Pulmonary artery endothelial cell (primary cell): ENCODE results near the gene COX4I2. TPM values are rescaled to one million over a fixed set of nuclear protein-coding genes. Genes with fewer than 3 reads are reported as not detected.

ENCODE experiments used
- DNase-seq: peaks from one replicate; pipeline ENCODE4 v3.0.0-alpha.2; 2011; ENCODE audit warnings: low read depth, low spot score
- total RNA-seq: library from RNA; depleted of rRNA; stranded (reverse); fragments of >200 nt; gene quantifications from 2 replicates; pipeline ENCODE4 v1.2.3, GENCODE V29; 2014

The COX4I2 gene
- total RNA-seq, 1 donor from 2014 or later, result not detected

GRCh38 chr20:31675828-31676608, 38.3 kb downstream of the COX4I2 start:
- peak; percentile 30 for DNase-seq

GRCh38 chr20:31676609-31676989, 38.9 kb downstream of the COX4I2 start:
- DNase-seq, result no peak

- DNase-seq, result no peak
Measured at GRCh38 chr20:31677553-31678260, 40.0 kb downstream of the COX4I2 start.

GRCh38 chr20:31678389-31679356, 41.0 kb downstream of the COX4I2 start:
- no peak for DNase-seq

DNA sequence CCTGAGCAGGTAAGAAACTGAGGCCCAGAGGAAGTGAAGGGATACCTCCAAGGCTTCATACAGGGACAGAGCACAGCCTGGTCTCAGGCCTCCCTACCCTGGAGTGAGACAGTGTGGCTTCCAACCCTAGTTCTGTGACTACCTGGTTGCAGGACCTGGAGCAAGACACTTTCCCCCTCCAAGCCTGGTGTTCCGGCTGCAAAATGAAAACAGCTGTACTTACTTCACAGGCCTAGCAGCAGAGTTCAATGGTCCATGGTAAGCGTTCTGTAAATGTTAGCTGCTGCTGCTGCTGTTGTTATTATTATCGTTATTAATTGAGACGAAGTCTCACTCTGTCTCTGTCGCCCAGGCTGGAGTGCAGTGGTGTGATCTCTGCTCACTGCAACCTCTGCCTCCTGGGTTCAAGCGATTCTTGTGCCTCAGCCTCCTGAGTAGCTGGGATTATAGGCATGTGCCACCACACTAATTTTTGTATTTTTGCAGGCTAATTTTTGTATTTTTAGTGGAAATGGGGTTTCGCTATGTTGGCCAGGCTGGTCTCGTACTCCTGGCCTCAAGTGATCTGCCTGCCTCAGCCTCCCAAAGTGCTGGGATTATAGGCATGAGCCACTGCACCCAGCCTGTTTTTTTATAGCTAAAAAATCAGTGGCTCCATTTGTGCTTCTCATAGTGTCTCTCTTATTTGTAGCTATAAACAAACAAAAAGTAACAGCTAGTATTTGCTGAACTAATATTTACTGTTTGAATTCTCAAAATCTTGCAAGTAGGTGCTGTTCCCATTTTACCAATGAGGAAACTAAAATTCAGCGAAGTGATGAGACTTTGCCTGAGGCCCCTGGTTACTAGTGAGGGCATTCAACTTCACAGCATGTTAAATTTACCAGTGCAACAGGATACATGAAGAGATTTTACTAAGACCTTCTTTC, 41.9 kb downstream of the COX4I2 start:
- DNase-seq, result no peak

DNA sequence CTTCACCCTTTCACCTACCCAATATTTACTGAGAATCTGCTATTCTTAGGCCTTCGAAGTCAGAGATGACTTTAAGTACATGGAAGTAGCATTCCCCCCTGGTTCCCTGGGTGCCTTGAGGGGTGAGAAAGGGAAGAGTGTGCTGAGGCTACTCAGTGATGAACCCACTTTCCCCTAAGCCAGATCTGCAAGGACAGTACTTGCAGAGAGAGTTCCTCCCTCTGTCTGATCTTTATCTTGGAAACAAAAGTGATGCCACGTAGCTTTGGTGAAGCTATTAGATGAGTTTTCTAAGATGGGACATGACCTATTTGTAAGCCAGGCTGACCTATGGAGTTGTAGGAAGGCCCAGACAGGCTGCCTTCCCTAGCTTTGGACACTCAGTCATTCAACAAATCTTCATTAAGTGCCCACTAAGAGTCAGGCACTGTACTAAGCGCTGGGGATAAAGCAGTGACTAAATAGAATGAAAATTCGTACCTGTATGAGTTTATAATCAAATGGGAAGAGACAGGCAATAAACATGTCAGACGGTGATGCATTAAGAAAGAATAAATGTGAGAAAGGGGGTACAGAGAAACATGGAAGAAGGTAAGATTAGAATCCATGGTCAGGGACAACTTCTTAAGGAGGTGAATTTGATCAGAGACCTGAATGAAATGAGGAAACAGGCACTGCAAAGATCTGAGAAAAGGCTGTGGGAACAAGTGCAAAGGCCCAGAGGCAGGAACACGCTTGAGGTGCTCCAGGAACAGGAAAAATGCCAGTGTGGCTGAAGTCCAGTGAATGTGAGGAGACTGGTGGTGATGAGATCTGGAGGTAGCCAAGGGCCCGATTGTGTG, 42.8 kb downstream of the COX4I2 start:
- DNase-seq, result no peak

DNA sequence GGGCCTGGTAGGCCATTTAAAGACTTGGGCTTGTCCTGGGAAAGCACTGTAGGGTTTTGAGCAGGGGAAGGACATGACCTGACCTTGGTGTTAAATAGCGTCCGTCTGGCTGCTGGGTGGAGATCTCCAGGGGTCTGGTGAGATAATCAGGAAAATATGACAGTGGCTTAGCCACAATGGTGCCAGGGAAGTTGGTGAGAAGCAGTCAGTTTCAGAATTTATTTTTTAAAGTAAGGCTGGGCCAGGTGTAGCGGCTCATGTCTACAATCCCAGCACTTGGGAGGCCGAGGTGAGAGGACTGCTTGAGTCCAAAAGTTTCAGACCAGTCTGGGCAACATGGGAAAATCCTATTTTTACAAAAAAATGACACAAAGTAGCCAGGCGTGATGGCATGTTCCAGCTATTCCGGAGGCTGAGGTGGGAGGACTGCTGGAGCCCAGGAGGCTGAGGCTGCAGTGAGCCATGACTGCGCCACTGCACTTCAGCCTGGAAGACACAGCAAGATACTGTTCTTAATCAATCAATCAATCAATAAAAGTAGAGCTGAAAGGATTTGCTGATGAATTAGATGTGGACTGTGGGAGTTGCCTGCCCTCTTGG, 43.5 kb downstream of the COX4I2 start:
- no peak for DNase-seq

DNA sequence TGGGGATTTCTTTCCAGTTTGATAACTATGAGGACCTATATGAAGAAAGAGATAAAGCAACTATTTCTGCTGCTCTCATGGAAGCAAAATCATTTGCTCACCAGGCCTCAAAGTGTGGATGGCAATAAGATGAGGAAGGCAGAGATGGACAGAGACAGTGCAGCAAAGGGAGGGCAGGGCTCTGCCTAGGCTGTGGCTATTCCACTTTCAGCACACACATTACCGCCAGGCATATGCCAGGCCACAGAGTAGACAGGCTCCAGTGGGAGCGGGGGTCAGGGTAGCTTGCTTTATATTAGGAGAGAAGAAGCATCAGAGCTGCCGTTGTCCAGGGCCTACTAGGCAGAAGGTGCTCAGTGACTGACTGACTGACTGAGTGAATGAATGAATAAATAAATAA, 44.1 kb downstream of the COX4I2 start:
- DNase-seq, result no peak

GRCh38 chr20:31682352-31682751, 44.6 kb downstream of the COX4I2 start:
- DNase-seq, result no peak

DNA sequence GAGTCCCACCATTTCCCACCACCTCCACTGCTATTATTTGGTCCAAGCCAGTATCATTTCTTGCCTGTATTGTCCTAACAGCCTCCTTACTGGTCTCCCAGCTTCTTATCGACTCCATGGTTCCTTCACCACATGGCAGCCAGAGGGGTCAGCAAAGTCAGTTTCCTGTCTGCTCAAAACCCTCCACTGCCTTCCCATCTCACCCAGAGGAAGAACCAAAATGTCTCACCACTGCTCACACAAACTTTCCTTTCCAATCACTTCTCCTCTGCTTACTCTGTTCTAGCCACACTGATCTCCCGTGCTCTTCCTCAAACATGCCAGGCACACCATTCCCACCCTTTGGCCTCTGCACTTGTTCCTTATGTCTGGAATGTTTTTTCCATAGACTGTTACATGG, 45.2 kb downstream of the COX4I2 start:
- DNase-seq, result no peak

DNA sequence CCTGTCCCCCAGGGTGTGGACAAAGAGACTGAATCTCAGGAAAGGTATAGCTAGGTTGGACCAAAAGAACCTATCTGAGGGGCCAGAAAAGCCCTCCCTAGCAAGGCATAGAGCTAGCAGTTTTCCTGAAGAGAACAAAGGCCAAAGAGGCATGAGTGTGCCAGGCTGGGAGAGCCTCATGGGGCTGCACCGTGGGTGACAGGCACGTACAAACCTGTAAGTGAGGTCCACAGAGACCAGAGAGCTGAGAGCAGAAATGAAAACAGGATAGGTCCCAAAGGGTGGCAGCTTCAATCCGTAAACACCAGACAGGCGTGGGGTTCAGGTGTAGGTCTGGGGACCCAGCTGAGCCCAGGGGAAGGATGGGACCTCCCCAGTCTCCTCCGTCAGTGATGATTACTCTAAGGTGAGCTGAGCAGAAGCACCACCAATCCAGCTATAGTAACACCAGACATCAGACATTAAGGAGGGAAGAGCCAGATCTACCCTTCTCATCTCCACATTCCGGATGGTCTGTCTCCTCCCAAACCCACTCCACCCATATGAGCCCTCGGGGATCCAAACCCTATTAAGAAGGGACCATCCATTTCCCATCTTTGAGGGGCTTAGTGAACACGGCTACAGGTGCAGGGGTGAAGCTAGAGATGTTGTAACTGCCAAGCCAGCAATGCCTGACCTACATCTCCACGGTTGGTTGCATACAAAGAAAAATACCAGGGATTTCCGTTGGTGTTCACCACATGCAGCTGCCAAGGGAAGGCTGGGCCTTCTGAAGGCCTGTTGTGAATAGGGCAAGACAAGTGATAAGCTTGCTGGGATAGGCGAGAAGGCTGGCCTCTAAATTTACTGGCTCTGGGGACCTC, 46.7 kb downstream of the COX4I2 start:
- DNase-seq, result no peak

DNA sequence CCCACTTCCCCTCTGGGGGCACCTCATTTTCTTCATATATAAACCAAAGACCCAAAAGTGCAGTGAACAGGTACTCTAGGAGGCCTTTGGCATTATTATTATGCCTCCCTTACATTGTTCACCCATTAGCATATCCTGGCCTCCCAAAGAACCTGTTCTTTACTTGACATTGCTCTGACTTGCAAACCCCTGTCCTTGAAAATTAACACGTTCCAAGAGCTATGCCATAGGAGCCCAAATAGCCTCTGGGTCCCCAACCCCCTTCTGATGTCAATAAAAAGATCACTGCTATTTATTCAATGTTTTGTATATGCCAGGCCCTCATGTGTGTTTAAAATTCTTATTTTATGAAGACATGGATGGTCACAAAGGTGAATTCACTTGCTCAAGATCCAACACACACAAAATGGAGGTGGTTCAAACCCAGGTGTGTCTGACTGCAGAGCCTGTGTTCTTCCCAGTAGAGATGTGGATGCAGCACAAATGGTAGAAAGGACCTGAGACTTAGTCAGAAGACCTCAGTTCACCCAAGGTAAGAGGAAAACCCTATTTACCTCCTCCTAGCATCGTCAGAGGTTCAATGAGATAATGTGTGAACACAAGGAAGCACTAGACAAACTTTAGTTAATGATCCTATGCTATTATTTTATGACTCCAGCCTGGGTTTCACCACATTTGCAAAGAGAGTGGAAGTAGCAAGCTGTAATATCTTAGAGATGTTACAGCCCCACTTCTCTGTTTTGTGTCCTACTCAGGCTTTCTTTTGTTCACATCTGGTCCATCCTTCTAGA, 48.3 kb downstream of the COX4I2 start:
- DNase-seq, result no peak

- DNase-seq, result no peak
Measured at GRCh38 chr20:31687777-31688176, 50.1 kb downstream of the COX4I2 start.

DNA sequence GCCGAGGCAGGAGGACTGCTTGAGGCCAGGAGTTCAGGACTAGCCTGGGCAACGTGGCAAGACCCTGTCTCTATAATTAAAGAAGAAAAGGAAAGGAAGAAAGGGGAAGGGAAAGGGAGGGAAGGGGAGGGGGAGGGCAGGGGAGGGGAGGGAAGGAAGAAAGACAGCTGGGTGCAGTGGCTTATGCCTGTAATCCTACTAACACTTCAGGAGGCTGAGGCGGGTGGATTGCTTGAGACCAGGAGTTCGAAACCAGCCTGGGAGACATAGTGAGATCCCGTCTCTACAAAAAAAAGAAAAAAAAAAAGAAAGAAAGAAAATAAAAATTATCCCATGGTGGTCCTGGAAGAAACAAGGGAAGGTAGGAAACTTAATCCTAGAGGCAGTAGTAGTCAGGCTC, 51.4 kb downstream of the COX4I2 start:
- no peak for DNase-seq

DNA sequence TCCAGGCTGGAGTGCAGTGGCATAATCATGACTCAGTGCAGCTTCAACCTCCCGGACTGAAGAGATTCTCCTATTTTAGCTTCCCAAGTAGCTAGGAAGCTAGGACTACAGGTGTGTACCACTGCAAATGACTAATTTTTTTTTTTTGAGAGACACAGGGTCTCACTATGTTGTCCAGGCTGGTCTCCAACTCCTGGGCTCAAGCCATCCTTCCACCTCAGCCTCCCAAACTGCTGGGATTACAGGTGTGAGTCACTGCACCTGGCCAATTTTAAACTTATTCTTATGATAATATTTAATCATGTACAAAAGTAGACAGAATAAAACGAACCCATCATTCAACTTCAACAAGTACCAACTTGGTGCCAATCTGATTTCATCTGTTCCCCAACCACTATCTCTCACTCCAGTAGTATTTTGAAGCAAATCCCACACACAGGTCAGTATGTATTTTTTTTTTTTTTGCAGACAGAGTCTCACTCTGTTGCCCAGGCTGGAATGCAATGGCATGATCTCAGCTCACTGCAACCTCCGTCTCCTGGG, 52.5 kb downstream of the COX4I2 start:
- no peak for DNase-seq

- no peak for DNase-seq
Measured at GRCh38 chr20:31691646-31692275, 54.0 kb downstream of the COX4I2 start.

DNA sequence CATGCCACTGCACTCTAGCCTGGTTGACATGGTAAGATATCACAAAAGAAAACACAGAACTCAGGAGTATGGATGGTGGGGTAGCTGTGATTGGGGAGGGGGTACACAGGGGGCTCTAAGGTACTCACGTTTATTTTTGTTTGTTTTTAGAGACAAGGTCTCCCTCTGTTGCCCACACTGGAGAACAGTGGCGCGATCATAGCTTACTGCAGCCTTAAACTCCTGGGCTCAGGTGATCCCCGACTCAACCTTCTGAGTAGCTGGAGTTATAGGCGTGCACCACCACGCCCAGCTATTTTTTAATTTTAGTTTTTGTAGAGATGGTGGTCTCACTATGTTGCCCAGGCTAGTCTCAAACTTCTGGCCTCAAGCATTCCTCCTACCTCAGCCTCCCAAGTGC, 55.7 kb downstream of the COX4I2 start:
- no peak for DNase-seq
